ENCODE results near the gene TBC1D23.

DNA sequence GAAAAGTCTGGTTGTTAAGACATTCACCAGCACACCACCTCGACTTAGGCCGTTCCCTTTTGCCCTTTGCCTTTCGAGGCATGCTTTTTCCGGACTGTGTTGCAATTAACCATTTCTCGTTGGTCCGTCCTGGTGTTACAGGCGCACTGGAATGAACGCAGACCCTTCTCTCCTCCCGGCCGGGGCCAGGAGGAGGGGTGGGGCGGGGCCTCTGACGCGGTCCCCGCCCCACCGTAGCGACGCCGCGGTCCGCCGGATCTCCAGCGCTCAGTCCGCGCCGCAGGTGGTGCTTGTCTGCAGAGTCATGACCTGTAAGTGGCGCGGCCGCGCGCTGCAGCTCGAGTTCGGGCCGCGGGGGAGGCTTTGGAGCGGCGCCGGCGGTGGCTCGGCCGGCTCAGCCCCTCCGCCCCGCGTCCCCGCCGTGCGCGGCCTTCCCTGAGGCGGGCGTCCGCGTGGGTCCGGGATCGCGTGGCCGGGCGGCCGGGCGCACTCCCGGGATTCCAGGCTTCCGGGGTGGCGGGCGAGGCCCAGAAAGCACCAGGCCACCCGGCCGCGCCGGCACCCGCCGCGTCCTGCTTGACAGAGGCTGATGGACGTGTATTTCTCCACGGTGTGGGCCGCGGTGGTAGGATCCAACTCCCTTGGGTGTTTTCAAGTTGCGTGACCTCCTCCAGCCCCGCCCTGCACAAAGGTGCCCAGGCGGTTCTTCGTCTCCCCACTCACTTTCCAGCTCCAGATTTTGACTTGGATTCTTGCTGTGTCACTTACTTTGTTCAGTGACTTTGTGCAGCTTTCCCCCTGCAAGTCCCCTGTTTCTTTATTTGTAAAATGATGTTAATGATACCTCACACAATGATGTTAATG lies 73.9 kb downstream of the TBC1D23 start, which contains the start of gene NIT2:
- TF ChIP-seq SMC3 (IDR thresholded peaks at IDR 0.05; ENCODE audit: low read depth, low read length), result no peak
- no peak for TF ChIP-seq ZBTB33 (IDR thresholded peaks at IDR 0.05; ENCODE audit: borderline replicate concordance, low read depth)
- no peak for TF ChIP-seq GATA2 (CRISPR knock-in tag; IDR thresholded peaks at IDR 0.05)
- TF ChIP-seq CTCF (IDR thresholded peaks at IDR 0.05), result no peak
- TF ChIP-seq RCOR1 (IDR thresholded peaks at IDR 0.05; ENCODE audit: low read length), result no peak
- no peak for TF ChIP-seq NFIC (IDR thresholded peaks at IDR 0.05; ENCODE audit: borderline replicate concordance)
- TF ChIP-seq, protein P1, sequence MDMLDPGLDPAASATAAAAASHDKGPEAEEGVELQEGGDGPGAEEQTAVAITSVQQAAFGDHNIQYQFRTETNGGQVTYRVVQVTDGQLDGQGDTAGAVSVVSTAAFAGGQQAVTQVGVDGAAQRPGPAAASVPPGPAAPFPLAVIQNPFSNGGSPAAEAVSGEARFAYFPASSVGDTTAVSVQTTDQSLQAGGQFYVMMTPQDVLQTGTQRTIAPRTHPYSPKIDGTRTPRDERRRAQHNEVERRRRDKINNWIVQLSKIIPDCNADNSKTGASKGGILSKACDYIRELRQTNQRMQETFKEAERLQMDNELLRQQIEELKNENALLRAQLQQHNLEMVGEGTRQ (IDR thresholded peaks at IDR 0.05; ENCODE audit: borderline replicate concordance, low read depth, low read length), result no peak
